ENCODE results near the gene BDKRB1. TPM values are rescaled to one million over a fixed set of nuclear protein-coding genes. Genes with fewer than 3 reads are reported as not detected.

Gene BDKRB1
- total and polyA plus RNA-seq, 2 donors (not counting 1 experiment from before 2014, with no cell fraction given): 5.4 to 22.5 TPM

- no peaks in the 10 kb centered on the region for H4K20me1 ChIP-seq (ENCODE audit: control insufficient read depth, extremely low read depth, insufficient read depth, low read length)
- no peak for DNase-seq (ENCODE audit: low read depth in 2 of 2)
- no peak for TF ChIP-seq EZH2 (IDR thresholded peaks at IDR 0.05; ENCODE audit: low read length, missing control alignments)
- no peak for TF ChIP-seq CTCF (conservative IDR thresholded peaks at IDR 0.05 in 1 of 2, IDR thresholded peaks at IDR 0.05 in 1 of 2; ENCODE audit: low read depth in 1 of 2, low read length in 2 of 2)
- no peak overlapping the region for H2AFZ ChIP-seq (ENCODE audit: low read length)
- H3K9me3 ChIP-seq (ENCODE audit: control insufficient read depth, insufficient read depth, low read depth, low read length): no peaks in the 10 kb centered on the region
- no peak overlapping the region for H3K9ac ChIP-seq (ENCODE audit: insufficient read depth, low read length)
- H3K27me3 ChIP-seq (ENCODE audit: control insufficient read depth, insufficient read depth, low read length): no peaks in the 10 kb centered on the region
- no peak overlapping the region for H3K27ac ChIP-seq (ENCODE audit: insufficient read depth, low read length)
- H3K4me2 ChIP-seq (ENCODE audit: extremely low read depth, insufficient read depth, low read length): no peak overlapping the region
- no peaks in the 10 kb centered on the region for H3K36me3 ChIP-seq (ENCODE audit: control insufficient read depth, insufficient read depth, low read length)
- H3K79me2 ChIP-seq (ENCODE audit: control insufficient read depth, insufficient read depth, low read length): no peaks in the 10 kb centered on the region
- H3K4me3 ChIP-seq (replicated peaks in 1 of 4; ENCODE audit: control extremely low read depth in 1 of 4, insufficient read depth in 1 of 4, low read depth in 3 of 4, low read length in 4 of 4): no peak overlapping the region
- H3K4me1 ChIP-seq (ENCODE audit: control insufficient read depth, extremely low read depth, insufficient read depth, low read length): no peaks in the 10 kb centered on the region
These were observed 48.0 kb downstream of the BDKRB1 start for GRCh38 chr14:96303981-96304380.

GRCh38 chr14:96304956-96305355 is 48.9 kb downstream of the BDKRB1 start:
- Histone ChIP-seq H3K27me3 (ENCODE audit: control insufficient read depth, insufficient read depth, low read length) (no peaks in the 10 kb centered on the region), H3K27ac (ENCODE audit: insufficient read depth, low read length) (no peak overlapping the region), H3K4me3 (replicated peaks in 1 of 4; ENCODE audit: control extremely low read depth in 1 of 4, insufficient read depth in 1 of 4, low read depth in 3 of 4, low read length in 4 of 4) (no peak overlapping the region), H3K4me2 (ENCODE audit: extremely low read depth, insufficient read depth, low read length) (no peak overlapping the region), H3K79me2 (ENCODE audit: control insufficient read depth, insufficient read depth, low read length) (no peaks in the 10 kb centered on the region), H4K20me1 (ENCODE audit: control insufficient read depth, extremely low read depth, insufficient read depth, low read length) (no peaks in the 10 kb centered on the region), H2AFZ (ENCODE audit: low read length) (no peak overlapping the region), H3K9ac (ENCODE audit: insufficient read depth, low read length) (no peak overlapping the region), H3K36me3 (ENCODE audit: control insufficient read depth, insufficient read depth, low read length) (no peaks in the 10 kb centered on the region), H3K4me1 (ENCODE audit: control insufficient read depth, extremely low read depth, insufficient read depth, low read length) (no peaks in the 10 kb centered on the region), H3K9me3 (ENCODE audit: control insufficient read depth, insufficient read depth, low read depth, low read length) (no peaks in the 10 kb centered on the region)
- TF ChIP-seq CTCF (conservative IDR thresholded peaks at IDR 0.05 in 1 of 2, IDR thresholded peaks at IDR 0.05 in 1 of 2; ENCODE audit: low read depth in 1 of 2, low read length in 2 of 2): peak in 1 of 2 donors; percentile 25
- TF ChIP-seq EZH2 (IDR thresholded peaks at IDR 0.05; ENCODE audit: low read length, missing control alignments): no peak
- DNase-seq (ENCODE audit: low read depth in 2 of 2): no peak

GRCh38 chr14:96307434-96307833 is 51.4 kb downstream of the BDKRB1 start:
- TF ChIP-seq EZH2 (IDR thresholded peaks at IDR 0.05; ENCODE audit: low read length, missing control alignments) (no peak), CTCF (conservative IDR thresholded peaks at IDR 0.05 in 1 of 2, IDR thresholded peaks at IDR 0.05 in 1 of 2; ENCODE audit: low read depth in 1 of 2, low read length in 2 of 2) (no peak)
- no peaks in the 10 kb centered on the region for H4K20me1 ChIP-seq (ENCODE audit: control insufficient read depth, extremely low read depth, insufficient read depth, low read length)

More at GRCh38 chr14:96307434-96307833, 51.4 kb downstream of the BDKRB1 start:
- Histone ChIP-seq H3K27me3 (ENCODE audit: control insufficient read depth, insufficient read depth, low read length) (no peaks in the 10 kb centered on the region), H2AFZ (ENCODE audit: low read length) (no peak overlapping the region), H3K4me3 (replicated peaks in 1 of 4; ENCODE audit: control extremely low read depth in 1 of 4, insufficient read depth in 1 of 4, low read depth in 3 of 4, low read length in 4 of 4) (no peak overlapping the region), H3K9ac (ENCODE audit: insufficient read depth, low read length) (no peak overlapping the region), H3K27ac (ENCODE audit: insufficient read depth, low read length) (no peak overlapping the region), H3K79me2 (ENCODE audit: control insufficient read depth, insufficient read depth, low read length) (no peaks in the 10 kb centered on the region), H3K4me1 (ENCODE audit: control insufficient read depth, extremely low read depth, insufficient read depth, low read length) (no peaks in the 10 kb centered on the region), H3K4me2 (ENCODE audit: extremely low read depth, insufficient read depth, low read length) (no peak overlapping the region), H3K9me3 (ENCODE audit: control insufficient read depth, insufficient read depth, low read depth, low read length) (no peaks in the 10 kb centered on the region), H3K36me3 (ENCODE audit: control insufficient read depth, insufficient read depth, low read length) (no peaks in the 10 kb centered on the region)
- no peak for DNase-seq (ENCODE audit: low read depth in 2 of 2)

Measured in fibroblast of lung (primary cell).